GM13976 (cell line): ENCODE data around the gene MYO3A.

Experiments used
- DNase-seq: peaks from one replicate; pipeline ENCODE4 v3.0.0; 2012; ENCODE audit warnings: low spot score
- in situ Hi-C: fragments of 300-500 bp; cut with MboI; formaldehyde crosslinking; loops from one replicate; pipeline ENCODE4 v1.12.0; 2022; ENCODE audit warnings: low sequenced_read_pairs, mixed read lengths, inconsistent platforms; ENCODE audit not compliant: unreplicated experiment
- TF ChIP-seq, protein P1 (sequence below): IDR thresholded peaks from 2 replicates; pipeline ENCODE4 v1.5.1; 2012; ENCODE audit warnings: borderline replicate concordance, mild to moderate bottlenecking; ENCODE audit not compliant: insufficient read depth; ENCODE audit errors: extremely low read depth, missing control alignments, control extremely low read depth

MYO3A gene

DNA sequence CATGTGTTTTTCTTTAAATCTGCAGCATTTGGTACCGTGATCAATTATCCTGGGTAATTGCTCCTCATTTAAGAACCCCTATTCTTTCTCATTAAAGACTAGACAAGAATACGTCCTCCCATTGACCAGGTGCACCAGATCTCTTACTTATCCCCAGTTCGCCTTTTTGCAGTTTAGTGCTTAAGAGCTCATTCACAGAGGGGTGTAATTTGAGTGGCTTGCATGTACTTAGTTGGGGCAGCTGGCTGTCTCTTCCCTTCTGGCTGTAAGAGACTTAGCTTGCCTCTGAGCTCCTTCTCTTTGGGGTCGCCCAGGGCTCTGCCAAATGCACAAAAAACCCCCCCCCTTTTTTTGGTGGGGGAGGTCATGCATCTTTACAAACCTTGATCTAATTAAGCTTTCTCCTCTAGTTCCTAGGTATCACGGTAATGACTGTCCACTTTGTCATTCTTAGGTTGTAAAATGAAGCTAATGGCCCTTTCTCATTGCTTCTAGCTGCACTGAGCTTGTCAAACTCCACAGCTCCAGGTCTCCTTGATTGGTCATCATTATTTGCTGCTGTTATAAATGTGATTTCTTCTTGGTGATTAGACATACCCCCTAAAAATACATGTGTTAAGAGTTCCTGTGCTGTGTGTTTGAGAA is 308.8 kb downstream of the MYO3A start:
- no peak for DNase-seq
- in situ Hi-C loops: no loop called here

DNA sequence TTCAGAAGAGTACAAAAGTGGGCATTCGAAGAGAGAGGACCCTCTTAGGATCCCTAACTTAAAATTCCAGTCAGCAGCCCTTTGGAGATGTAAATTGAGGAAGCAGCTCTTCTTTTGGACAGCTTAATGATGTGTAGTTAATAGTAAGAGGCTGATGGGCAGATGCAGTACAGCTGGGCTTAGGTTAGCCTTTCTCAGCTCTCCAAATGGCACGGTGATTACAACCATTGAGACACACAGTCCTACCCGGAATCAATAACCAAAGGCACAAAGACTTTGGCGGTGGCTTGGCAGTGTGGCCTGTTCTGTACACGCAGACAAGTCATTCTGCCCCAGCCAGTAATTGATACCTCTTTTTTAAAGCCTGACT is 309.3 kb downstream of the MYO3A start:
- no peak for DNase-seq
- in situ Hi-C loops: no loop called here
- TF ChIP-seq, protein P1, sequence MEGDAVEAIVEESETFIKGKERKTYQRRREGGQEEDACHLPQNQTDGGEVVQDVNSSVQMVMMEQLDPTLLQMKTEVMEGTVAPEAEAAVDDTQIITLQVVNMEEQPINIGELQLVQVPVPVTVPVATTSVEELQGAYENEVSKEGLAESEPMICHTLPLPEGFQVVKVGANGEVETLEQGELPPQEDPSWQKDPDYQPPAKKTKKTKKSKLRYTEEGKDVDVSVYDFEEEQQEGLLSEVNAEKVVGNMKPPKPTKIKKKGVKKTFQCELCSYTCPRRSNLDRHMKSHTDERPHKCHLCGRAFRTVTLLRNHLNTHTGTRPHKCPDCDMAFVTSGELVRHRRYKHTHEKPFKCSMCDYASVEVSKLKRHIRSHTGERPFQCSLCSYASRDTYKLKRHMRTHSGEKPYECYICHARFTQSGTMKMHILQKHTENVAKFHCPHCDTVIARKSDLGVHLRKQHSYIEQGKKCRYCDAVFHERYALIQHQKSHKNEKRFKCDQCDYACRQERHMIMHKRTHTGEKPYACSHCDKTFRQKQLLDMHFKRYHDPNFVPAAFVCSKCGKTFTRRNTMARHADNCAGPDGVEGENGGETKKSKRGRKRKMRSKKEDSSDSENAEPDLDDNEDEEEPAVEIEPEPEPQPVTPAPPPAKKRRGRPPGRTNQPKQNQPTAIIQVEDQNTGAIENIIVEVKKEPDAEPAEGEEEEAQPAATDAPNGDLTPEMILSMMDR: no peak

More for the DNA sequence above, 308.8 kb downstream of the MYO3A start:
- TF ChIP-seq, protein P1: no peak

DNA sequence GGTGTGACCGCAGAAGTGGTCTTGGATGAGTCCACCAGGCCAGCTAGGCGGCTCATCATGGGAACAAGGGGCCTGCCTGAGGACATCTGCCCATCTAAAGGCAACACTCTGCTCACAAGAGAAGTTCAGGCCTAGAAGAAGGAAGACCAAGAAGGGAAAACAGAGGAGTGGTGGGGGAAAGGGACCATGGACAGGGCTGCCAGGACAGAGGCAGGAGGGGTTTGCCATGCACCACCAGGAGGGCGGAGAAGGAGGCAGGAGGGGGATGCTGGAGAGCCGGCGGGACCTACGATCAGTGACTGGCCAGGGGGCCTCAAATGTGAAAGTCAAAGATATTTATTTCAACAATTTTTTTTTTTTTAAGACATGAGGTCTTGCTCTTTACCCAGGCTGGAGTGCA is 315.7 kb downstream of the MYO3A start:
- DNase-seq: no peak
- in situ Hi-C loops: no loop called here
- TF ChIP-seq, protein P1: no peak

DNA sequence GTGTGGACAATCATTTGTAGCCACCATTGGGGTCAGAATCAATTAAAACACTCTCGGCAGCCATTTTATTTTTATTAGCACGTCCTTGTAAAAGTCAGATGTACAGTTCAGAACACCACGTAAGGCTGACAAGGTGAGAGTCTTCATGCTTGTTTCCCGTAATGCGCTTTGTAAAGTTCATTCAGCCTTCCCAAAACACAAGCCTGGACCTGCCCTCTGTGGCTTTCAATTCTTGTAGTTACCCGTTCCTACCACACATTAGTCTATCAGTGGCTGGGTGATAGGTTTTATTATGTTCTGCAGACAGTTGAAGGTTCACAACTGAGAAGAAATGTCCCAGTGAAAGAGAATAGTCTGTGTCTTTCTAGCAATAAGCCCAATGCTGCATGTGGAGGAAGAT is 317.9 kb downstream of the MYO3A start:
- TF ChIP-seq, protein P1: no peak
- DNase-seq: no peak
- in situ Hi-C loops: no loop called here

DNA sequence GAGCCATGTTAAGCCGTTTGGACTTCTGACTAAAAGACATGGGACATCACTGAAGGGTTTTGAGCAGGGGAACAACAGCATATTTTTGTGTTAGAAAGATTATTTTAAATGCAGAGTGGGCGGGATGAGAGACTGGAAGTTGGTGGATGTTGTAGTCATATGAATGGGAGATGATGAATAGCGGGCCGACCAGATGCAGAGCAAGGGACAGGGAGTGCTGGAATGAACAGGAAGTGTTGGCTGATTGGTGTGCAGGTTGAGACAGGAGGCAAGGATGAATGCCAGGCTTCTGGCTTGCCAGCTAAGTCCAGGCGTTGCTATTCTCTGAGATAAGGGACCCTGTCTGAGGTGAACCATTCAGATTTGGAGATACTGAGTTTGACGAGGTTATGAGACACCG is 320.6 kb downstream of the MYO3A start:
- in situ Hi-C loops: no loop called here
- TF ChIP-seq, protein P1: no peak

DNA sequence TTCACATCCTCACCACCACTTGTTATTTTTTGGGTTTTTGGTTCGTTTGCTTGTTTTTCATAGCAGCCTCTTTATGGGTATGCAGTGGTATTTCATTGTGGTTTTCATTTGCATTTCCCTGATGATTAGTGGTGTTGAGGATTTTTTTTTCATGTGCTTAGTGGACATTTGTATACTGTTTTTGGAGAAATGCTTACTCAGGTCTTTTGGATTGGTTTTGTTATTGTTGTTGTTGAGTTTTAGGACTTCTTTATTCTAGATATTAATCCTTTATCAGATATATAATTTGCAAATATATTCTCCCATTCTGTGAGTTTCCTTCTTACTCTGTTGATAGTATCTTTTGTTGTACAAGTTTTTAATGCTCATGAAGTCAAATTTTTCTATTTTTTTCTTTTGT is 325.3 kb downstream of the MYO3A start:
- no peak for DNase-seq
- TF ChIP-seq, protein P1: no peak
- in situ Hi-C loops: no loop called here

More for the DNA sequence above, 320.6 kb downstream of the MYO3A start:
- DNase-seq: no peak
